Measurements from ENCODE around the gene ROBO1. TPM values are rescaled to one million over a fixed set of nuclear protein-coding genes. Genes with fewer than 3 reads are reported as not detected.
"Not testable (repeated sequence)": the region's sequence is repeated elsewhere in the genome, so short reads cannot be mapped to it uniquely, and the experiment has no call there.

ROBO1 gene
- total and polyA plus RNA-seq, 12 donors, result 6.4 to 144 (median 43.9) TPM

GRCh38 chr3:79516795-79517194 lies 251.0 kb downstream of the ROBO1 start:
- DNase-seq, result no peak
- intact Hi-C loops (cut with DNase I), result no loop called here
- H3K27ac ChIP-seq, result no peak overlapping the region
- H3K27me3 ChIP-seq, result no peaks in the 10 kb centered on the region
- H3K36me3 ChIP-seq (replicated peaks in 1 of 2), result no peaks in the 10 kb centered on the region
- H3K9me3 ChIP-seq (replicated peaks in 1 of 3), result no peaks in the 10 kb centered on the region
- WGBS, 4 donors, result 66 to 72% (median 71%) methylated on average over 4 of the region's 4 CpGs
- no peak overlapping the region for H3K4me3 ChIP-seq
- no peak for TF ChIP-seq POLR2A (IDR thresholded peaks at IDR 0.05)
- TF ChIP-seq CTCF (IDR thresholded peaks at IDR 0.05), result no peak
- H3K4me1 ChIP-seq (replicated peaks in 1 of 2), result no peaks in the 10 kb centered on the region

DNA sequence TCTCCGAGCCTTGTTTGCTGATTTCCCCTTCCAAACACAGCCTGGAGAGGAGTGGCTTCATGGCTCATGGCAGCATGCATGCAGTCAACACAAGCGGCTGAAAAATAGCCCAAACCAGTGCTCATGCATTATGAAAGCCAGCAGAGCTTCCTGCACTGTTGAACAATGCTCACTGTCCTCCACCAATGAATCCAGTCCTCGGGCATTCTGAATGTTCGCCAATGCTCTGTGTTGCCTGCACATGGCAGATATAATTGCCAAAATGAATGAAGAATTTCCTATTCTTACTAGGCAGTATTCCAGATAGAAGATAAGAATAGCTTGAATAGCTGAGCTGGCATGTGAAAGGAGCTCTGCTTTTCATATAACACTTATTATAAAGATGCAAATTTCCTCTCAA lies 252.7 kb downstream of the ROBO1 start:
- no peak for TF ChIP-seq POLR2A (IDR thresholded peaks at IDR 0.05)
- no peak for TF ChIP-seq CTCF (IDR thresholded peaks at IDR 0.05)
- 47 to 57% (median 49%) methylated on average over 4 of the region's 4 CpGs for WGBS, 4 donors
- Histone ChIP-seq H3K36me3 (replicated peaks in 1 of 2) (no peaks in the 10 kb centered on the region), H3K27me3 (no peaks in the 10 kb centered on the region), H3K4me3 (no peak overlapping the region), H3K4me1 (replicated peaks in 1 of 2) (no peaks in the 10 kb centered on the region), H3K9me3 (replicated peaks in 1 of 3) (no peaks in the 10 kb centered on the region), H3K27ac (no peak overlapping the region)
- intact Hi-C loops (cut with DNase I), result no loop called here
- no peak for DNase-seq

- Histone ChIP-seq H3K4me1 (replicated peaks in 1 of 2) (no peaks in the 10 kb centered on the region), H3K9me3 (replicated peaks in 1 of 3) (no peaks in the 10 kb centered on the region), H3K27ac (no peak overlapping the region), H3K36me3 (replicated peaks in 1 of 2) (no peaks in the 10 kb centered on the region), H3K27me3 (no peaks in the 10 kb centered on the region), H3K4me3 (no peak overlapping the region)
- intact Hi-C loops (cut with DNase I), result no loop called here
- TF ChIP-seq POLR2A (IDR thresholded peaks at IDR 0.05) (no peak), CTCF (IDR thresholded peaks at IDR 0.05) (no peak)
- 61 to 80% (median 68%) methylated on average over 3 of the region's 3 CpGs for WGBS, 4 donors
- DNase-seq, result no peak
These were observed 253.7 kb downstream of the ROBO1 start for GRCh38 chr3:79514069-79514468.

DNA sequence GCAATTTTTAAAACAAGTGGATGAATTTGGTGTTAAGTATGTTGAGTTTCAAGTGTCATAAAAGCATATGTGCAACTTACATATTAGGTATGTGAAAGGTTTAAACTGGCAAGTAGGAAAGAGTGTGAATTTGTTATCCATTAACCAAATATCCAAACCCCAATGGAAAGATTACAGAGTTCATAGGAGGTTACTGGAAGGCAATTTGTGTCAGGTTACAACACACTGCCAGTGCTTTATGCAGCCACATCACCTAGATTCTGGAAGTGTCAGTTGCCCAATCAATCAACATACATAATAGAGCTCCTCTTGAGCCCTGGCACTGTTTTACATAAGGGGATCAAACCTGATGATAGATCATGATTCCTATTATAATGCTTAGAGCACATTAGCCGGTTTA lies 261.0 kb downstream of the ROBO1 start:
- Histone ChIP-seq H3K27ac (no peak overlapping the region), H3K9me3 (replicated peaks in 1 of 3) (no peaks in the 10 kb centered on the region), H3K27me3 (no peaks in the 10 kb centered on the region), H3K4me3 (no peak overlapping the region), H3K4me1 (replicated peaks in 1 of 2) (no peaks in the 10 kb centered on the region), H3K36me3 (replicated peaks in 1 of 2) (no peaks in the 10 kb centered on the region)
- intact Hi-C loops (cut with DNase I), result no loop called here
- TF ChIP-seq CTCF (IDR thresholded peaks at IDR 0.05), result no peak
- TF ChIP-seq POLR2A (IDR thresholded peaks at IDR 0.05), result no peak
- WGBS, 4 donors, result 70 to 90% (median 82%) methylated on average over 1 of the region's 1 CpG
- DNase-seq, result no peak

GRCh38 chr3:79502216-79502681 lies 265.5 kb downstream of the ROBO1 start:
- H3K36me3 ChIP-seq (replicated peaks in 1 of 2); H3K9me3 ChIP-seq (replicated peaks in 1 of 3); H3K4me3 ChIP-seq; H3K4me1 ChIP-seq (replicated peaks in 1 of 2); H3K27ac ChIP-seq; intact Hi-C loops (cut with DNase I); H3K27me3 ChIP-seq; DNase-seq: not testable (repeated sequence)
- WGBS, 4 donors, result 93 to 99% (median 96%) methylated on average over 10 to 39 of the region's 39 CpGs
